Transverse colon (tissue), 4 donors: ENCODE data around the gene RPTOR.

Source experiments
- EP300 ChIP-seq: sonication (generic); formaldehyde crosslinking; IDR thresholded peaks from one replicate; pipeline ENCODE4 v1.6.1; 2017; ENCODE audit warnings: antibody characterized with exemption, low read depth
- POLR2A ChIP-seq: fragments of 450-650 bp; IDR thresholded peaks from one replicate; pipeline ENCODE4 v1.6.1; 2016; ENCODE audit warnings: antibody characterized with exemption, mild to moderate bottlenecking, moderate library complexity
- POLR2AphosphoS5 ChIP-seq, 3 donors: sonication (generic); formaldehyde crosslinking; IDR thresholded peaks; one replicate each; pipeline ENCODE4 v1.6.1; 2016; ENCODE audit warnings: antibody characterized with exemption in 3 of 3
- TF ChIP-seq, protein P1 (sequence below), 5 experiments: fragments of 200-600 bp in 3 of 5; fragments of 450-650 bp in 2 of 5; sonication (generic) in 3 of 5; IDR thresholded peaks; 1 replicate in 2 of 5; 2 replicates in 3 of 5; pipeline ENCODE4 v1.5.1; 2016 to 2017; ENCODE audit warnings: antibody characterized with exemption in 5 of 5, inconsistent platforms in 3 of 5, mild to moderate bottlenecking in 2 of 5, moderate library complexity in 1 of 5

DNA sequence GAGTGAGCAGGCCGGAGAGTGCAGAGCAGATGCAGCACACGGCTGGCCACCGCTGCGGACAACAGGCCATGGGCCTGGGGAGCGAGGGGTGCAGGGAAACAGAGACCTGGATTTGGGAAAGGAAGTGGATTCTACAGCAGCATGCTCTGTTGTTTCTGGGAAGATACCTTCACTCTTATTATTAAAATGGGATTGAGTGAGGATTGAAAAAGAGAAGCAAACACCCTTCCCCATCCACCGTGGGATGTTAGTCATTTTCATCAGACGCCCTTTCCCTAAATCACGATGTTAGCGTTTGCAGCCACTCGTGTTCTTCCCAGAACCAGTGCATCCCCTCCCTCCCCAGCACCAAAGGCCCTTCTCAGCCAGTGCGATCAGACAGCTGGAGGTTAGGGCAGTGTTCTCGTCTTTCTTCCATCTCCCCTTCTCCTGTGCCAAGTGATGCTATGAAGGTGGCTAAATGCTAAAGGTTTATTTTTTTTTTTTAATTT, 250.5 kb downstream of the RPTOR start:
- TF ChIP-seq, protein P1, sequence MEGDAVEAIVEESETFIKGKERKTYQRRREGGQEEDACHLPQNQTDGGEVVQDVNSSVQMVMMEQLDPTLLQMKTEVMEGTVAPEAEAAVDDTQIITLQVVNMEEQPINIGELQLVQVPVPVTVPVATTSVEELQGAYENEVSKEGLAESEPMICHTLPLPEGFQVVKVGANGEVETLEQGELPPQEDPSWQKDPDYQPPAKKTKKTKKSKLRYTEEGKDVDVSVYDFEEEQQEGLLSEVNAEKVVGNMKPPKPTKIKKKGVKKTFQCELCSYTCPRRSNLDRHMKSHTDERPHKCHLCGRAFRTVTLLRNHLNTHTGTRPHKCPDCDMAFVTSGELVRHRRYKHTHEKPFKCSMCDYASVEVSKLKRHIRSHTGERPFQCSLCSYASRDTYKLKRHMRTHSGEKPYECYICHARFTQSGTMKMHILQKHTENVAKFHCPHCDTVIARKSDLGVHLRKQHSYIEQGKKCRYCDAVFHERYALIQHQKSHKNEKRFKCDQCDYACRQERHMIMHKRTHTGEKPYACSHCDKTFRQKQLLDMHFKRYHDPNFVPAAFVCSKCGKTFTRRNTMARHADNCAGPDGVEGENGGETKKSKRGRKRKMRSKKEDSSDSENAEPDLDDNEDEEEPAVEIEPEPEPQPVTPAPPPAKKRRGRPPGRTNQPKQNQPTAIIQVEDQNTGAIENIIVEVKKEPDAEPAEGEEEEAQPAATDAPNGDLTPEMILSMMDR (IDR thresholded peaks at IDR 0.05) = no peak
- TF ChIP-seq POLR2A (no peak), EP300 (no peak), POLR2AphosphoS5 (IDR thresholded peaks at IDR 0.05) (no peak)
